SK-N-DZ (cell line): ENCODE measurements around the gene MSI2.

ENCODE experiments used
- DNase-seq: peaks from one replicate; pipeline ENCODE4 v3.0.0-alpha.2; 2015; ENCODE audit warnings: low spot score

MSI2 gene

GRCh38 chr17:57410169-57410568 lies 153.8 kb downstream of the MSI2 start:
- no peak for DNase-seq

GRCh38 chr17:57412520-57413096 lies 156.3 kb downstream of the MSI2 start:
- DNase-seq: no peak

GRCh38 chr17:57413848-57414651 lies 157.7 kb downstream of the MSI2 start:
- DNase-seq: no peak

GRCh38 chr17:57415751-57416207 lies 159.5 kb downstream of the MSI2 start:
- no peak for DNase-seq

GRCh38 chr17:57416369-57416768 lies 160.0 kb downstream of the MSI2 start:
- DNase-seq: no peak

GRCh38 chr17:57417956-57418355 lies 161.6 kb downstream of the MSI2 start:
- no peak for DNase-seq

GRCh38 chr17:57418463-57419246 lies 162.3 kb downstream of the MSI2 start:
- DNase-seq: no peak

GRCh38 chr17:57419940-57420550 lies 163.7 kb downstream of the MSI2 start:
- DNase-seq: no peak

- DNase-seq: peak; percentile 66
Measured at GRCh38 chr17:57420734-57421717, 164.7 kb downstream of the MSI2 start.

- no peak for DNase-seq
Measured at GRCh38 chr17:57422574-57423164, 166.3 kb downstream of the MSI2 start.

- no peak for DNase-seq
Measured at GRCh38 chr17:57423541-57423940, 167.2 kb downstream of the MSI2 start.

- no peak for DNase-seq
Measured at GRCh38 chr17:57424273-57424672, 167.9 kb downstream of the MSI2 start.

GRCh38 chr17:57424777-57425188 lies 168.5 kb downstream of the MSI2 start:
- DNase-seq: no peak

- DNase-seq: no peak
Measured at GRCh38 chr17:57425431-57425830, 169.1 kb downstream of the MSI2 start.

GRCh38 chr17:57425903-57426880 lies 169.9 kb downstream of the MSI2 start:
- DNase-seq: no peak

- no peak for DNase-seq
Measured at GRCh38 chr17:57429966-57430365, 173.6 kb downstream of the MSI2 start.

- DNase-seq: no peak
Measured at GRCh38 chr17:57431415-57431814, 175.1 kb downstream of the MSI2 start.

- peak; percentile 45 for DNase-seq
Measured at GRCh38 chr17:57432507-57433277, 176.4 kb downstream of the MSI2 start.
